K562 (cell line): ENCODE data around the gene DNAJC6. TPM values are rescaled to one million over a fixed set of nuclear protein-coding genes. Genes with fewer than 3 reads are reported as not detected.

ENCODE experiments used
- DMBX1 ChIP-seq: fragments of 250-450 bp; sonication (Bioruptor Pico); IDR thresholded peaks from 2 replicates; pipeline ENCODE4 v1.8.0; 2022; ENCODE audit warnings: inconsistent platforms, mild to moderate bottlenecking, moderate library complexity, borderline replicate concordance
- EGR1 ChIP-seq: fragments of 450-650 bp; conservative IDR thresholded peaks from 2 replicates; pipeline ENCODE4 v1.6.1; 2017; ENCODE audit warnings: mild to moderate bottlenecking
- ELF2 ChIP-seq: fragments of 250-450 bp; sonication (Bioruptor Pico); IDR thresholded peaks from 2 replicates; pipeline ENCODE4 v1.5.0; 2021; ENCODE audit warnings: mild to moderate bottlenecking
- HNRNPL ChIP-seq: fragments of 200-400 bp; formaldehyde crosslinking; IDR thresholded peaks from 2 replicates; pipeline ENCODE4 v1.6.1; 2017; ENCODE audit warnings: low read depth, mild to moderate bottlenecking, low read length
- IFI16 ChIP-seq: fragments of 250-450 bp; sonication (Bioruptor Pico); IDR thresholded peaks from 2 replicates; pipeline ENCODE4 v2.1.2; 2022; ENCODE audit warnings: mild to moderate bottlenecking, inconsistent platforms
- JUN ChIP-seq, 2 experiments: sonication (generic) in 1 of 2; formaldehyde crosslinking in 1 of 2; IDR thresholded peaks; 2 replicates each; pipeline versions ENCODE4 v1.6.1 to v1.8.0; 2012 to 2022; ENCODE audit warnings: borderline replicate concordance in 2 of 2, mild to moderate bottlenecking in 2 of 2, improper control_type of control experiment in 1 of 2, low read depth in 1 of 2, low read length in 1 of 2, missing genetic modification reagents in 1 of 2
- MECOM ChIP-seq: fragments of 250-450 bp; sonication (Bioruptor Pico); IDR thresholded peaks from 2 replicates; pipeline ENCODE4 v1.8.0; 2022; ENCODE audit warnings: inconsistent platforms
- MED1 ChIP-seq: sonication (generic); formaldehyde crosslinking; IDR thresholded peaks from 2 replicates; pipeline ENCODE4 v1.8.1; 2023; ENCODE audit warnings: missing genetic modification reagents, borderline replicate concordance
- PPARD ChIP-seq: fragments of 250-450 bp; sonication (Bioruptor Pico); IDR thresholded peaks from 2 replicates; pipeline ENCODE4 v1.8.0; 2022; ENCODE audit warnings: inconsistent platforms, mild to moderate bottlenecking, moderate library complexity
- SMAD4 ChIP-seq: fragments of 250-450 bp; sonication (Bioruptor Pico); conservative IDR thresholded peaks from 2 replicates; pipeline ENCODE4 v1.8.0; 2021; ENCODE audit warnings: inconsistent platforms, mild to moderate bottlenecking, moderate library complexity
- TBL1XR1 ChIP-seq, 2 experiments: IDR thresholded peaks; 2 replicates each; pipeline ENCODE4 v1.6.1; 2012; ENCODE audit warnings: improper control_type of control experiment in 2 of 2, low read length in 2 of 2, mild to moderate bottlenecking in 1 of 2
- TEAD4 ChIP-seq, 2 experiments: sonication (generic) in 1 of 2; formaldehyde crosslinking in 1 of 2; IDR thresholded peaks; 2 replicates each; pipeline versions ENCODE4 v1.6.1 to v1.8.0; 2012 to 2022; ENCODE audit warnings: borderline replicate concordance in 1 of 2, inconsistent platforms in 1 of 2, low read length in 1 of 2, mild to moderate bottlenecking in 1 of 2, missing genetic modification reagents in 1 of 2
- ZNF174 ChIP-seq: fragments of 250-450 bp; sonication (Bioruptor Pico); IDR thresholded peaks from 2 replicates; pipeline ENCODE4 v1.4.0; 2020; ENCODE audit warnings: mild to moderate bottlenecking
- polyA plus RNA-seq, 8 experiments: library from polyadenylated mRNA; depleted of rRNA in 4 of 8; stranded (reverse) in 5 of 8; unstranded in 3 of 8; fragments of >200 nt; fragmentation: Nextera tagmentation in 2 of 8; fragmentation: Illumina TruSeq in 1 of 8; extraction: Ambion mirVana in 2 of 8; extraction: Trizol in 1 of 8; gene quantifications; 2 replicates each; pipeline versions ENCODE4 v1.2.1 to v1.2.3, GENCODE V29; 2011 to 2014; ENCODE audit warnings: inconsistent platforms in 1 of 8, missing spikeins in 1 of 8
- total RNA-seq, 7 experiments: library from RNA; depleted of rRNA in 6 of 7; stranded (reverse); fragments of >200 nt in 6 of 7; fragmentation: Illumina TruSeq in 2 of 7; extraction: Trizol in 2 of 7; gene quantifications; 2 replicates each; pipeline versions ENCODE4 v1.2.1 to v1.2.3, GENCODE V29; 2011 to 2021; ENCODE audit warnings: low replicate concordance in 1 of 7
- TF ChIP-seq, protein P1 (sequence below): fragments of 250-450 bp; sonication (Bioruptor Pico); IDR thresholded peaks from 2 replicates; pipeline ENCODE4 v1.8.0; 2021; ENCODE audit warnings: borderline replicate concordance, mild to moderate bottlenecking, moderate library complexity; ENCODE audit not compliant: poor library complexity, severe bottlenecking
- TF ChIP-seq, protein P2 (sequence below): sonication (generic); formaldehyde crosslinking; IDR thresholded peaks from 2 replicates; pipeline ENCODE4 v1.8.0; 2022; ENCODE audit warnings: mild to moderate bottlenecking, missing genetic modification reagents, borderline replicate concordance
- TF ChIP-seq, protein P3 (sequence below), 2 experiments: fragments of 450-650 bp in 1 of 2; sonication (generic) in 1 of 2; formaldehyde crosslinking in 1 of 2; IDR thresholded peaks in 1 of 2; conservative IDR thresholded peaks in 1 of 2; 2 replicates each; pipeline versions ENCODE4 v1.6.1 to v1.8.1; 2016 to 2023; ENCODE audit warnings: mild to moderate bottlenecking in 2 of 2, moderate library complexity in 2 of 2, inconsistent platforms in 1 of 2, missing genetic modification reagents in 1 of 2
- TF ChIP-seq, protein P4 (sequence below): fragments of 450-650 bp; IDR thresholded peaks from 2 replicates; pipeline ENCODE4 v1.6.1; 2017; ENCODE audit warnings: mild to moderate bottlenecking, moderate library complexity
- TF ChIP-seq, protein P5 (sequence below): fragments of 450-650 bp; IDR thresholded peaks from one replicate; pipeline ENCODE4 v1.6.1; 2018; ENCODE audit warnings: mild to moderate bottlenecking, moderate library complexity; ENCODE audit not compliant: partially characterized antibody

Gene DNAJC6
- total and polyA plus RNA-seq, 9 of the 15 experiments (the other 6 are each of a cell fraction or from before 2014, with no cell fraction given), result 6.7 to 78.7 (median 28.0) TPM

DNA sequence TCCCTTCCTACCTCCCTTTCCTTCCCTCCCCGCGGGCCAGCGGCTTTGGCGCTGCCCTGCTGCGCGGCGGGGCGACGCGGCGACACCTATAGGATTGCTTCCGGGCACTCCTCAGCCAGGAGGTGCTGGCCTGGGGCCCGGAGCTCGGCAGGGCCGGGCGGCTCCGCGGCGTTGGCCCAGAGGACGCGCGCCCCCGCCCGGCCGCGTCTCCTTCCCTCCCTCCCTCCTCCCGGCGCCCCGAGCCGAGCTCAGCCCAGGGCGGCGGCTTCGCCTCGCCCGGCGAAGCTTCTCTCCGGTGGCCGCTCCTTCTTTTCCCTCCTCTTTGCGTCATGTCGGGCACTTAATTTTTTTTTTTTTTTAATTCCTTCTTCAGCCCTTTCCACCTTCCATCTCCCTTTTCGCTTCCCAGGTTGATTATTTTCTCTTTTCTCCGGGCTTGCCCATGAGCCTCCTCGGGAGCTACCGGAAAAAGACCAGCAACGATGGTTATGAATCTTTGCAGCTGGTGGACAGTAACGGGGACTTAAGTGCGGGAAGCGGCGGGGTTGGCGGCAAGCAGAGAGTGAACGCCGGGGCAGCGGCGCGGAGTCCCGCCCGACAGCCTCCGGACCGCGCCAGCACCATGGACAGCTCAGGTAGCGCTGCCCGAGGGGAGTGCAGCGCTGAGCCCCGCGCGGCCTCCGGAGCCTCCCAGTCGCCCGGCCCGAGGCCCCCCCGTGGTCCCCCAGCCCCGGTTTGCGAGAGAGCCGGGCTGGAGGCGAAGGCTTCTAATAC, at the start of gene DNAJC6 (continued):
- peak; percentile 63 for TF ChIP-seq SMAD4 (CRISPR knock-in tag)
- no peak for TF ChIP-seq ELF2 (CRISPR knock-in tag)
- TF ChIP-seq, protein P1, sequence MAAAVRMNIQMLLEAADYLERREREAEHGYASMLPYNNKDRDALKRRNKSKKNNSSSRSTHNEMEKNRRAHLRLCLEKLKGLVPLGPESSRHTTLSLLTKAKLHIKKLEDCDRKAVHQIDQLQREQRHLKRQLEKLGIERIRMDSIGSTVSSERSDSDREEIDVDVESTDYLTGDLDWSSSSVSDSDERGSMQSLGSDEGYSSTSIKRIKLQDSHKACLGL, result peak; percentile 60
- TF ChIP-seq JUN (IDR thresholded peaks at IDR 0.05; ENCODE audit: borderline replicate concordance, low read depth, low read length), result no peak
- TF ChIP-seq JUN (CRISPR knock-in tag; IDR thresholded peaks at IDR 0.05; ENCODE audit: borderline replicate concordance), result peak; percentile 75; the same call in 1 of the 2 replicates
- TF ChIP-seq IFI16 (CRISPR knock-in tag), result no peak
- TF ChIP-seq, protein P2, sequence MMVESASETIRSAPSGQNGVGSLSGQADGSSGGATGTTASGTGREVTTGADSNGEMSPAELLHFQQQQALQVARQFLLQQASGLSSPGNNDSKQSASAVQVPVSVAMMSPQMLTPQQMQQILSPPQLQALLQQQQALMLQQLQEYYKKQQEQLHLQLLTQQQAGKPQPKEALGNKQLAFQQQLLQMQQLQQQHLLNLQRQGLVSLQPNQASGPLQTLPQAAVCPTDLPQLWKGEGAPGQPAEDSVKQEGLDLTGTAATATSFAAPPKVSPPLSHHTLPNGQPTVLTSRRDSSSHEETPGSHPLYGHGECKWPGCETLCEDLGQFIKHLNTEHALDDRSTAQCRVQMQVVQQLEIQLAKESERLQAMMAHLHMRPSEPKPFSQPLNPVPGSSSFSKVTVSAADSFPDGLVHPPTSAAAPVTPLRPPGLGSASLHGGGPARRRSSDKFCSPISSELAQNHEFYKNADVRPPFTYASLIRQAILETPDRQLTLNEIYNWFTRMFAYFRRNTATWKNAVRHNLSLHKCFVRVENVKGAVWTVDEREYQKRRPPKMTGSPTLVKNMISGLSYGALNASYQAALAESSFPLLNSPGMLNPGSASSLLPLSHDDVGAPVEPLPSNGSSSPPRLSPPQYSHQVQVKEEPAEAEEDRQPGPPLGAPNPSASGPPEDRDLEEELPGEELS (CRISPR knock-in tag), result peak; percentile 88; the same call in 1 of the 2 replicates
- TF ChIP-seq TEAD4 (IDR thresholded peaks at IDR 0.05; ENCODE audit: low read length), result no peak
- TF ChIP-seq TEAD4 (CRISPR knock-in tag; IDR thresholded peaks at IDR 0.05; ENCODE audit: borderline replicate concordance), result no peak; the same call in 1 of the 2 replicates
- no peak for TF ChIP-seq HNRNPL
- TF ChIP-seq MED1 (CRISPR knock-in tag), result no peak
- TF ChIP-seq TBL1XR1 (IDR thresholded peaks at IDR 0.05; ENCODE audit: low read length in 2 of 2), result no peak
- TF ChIP-seq, protein P3, sequence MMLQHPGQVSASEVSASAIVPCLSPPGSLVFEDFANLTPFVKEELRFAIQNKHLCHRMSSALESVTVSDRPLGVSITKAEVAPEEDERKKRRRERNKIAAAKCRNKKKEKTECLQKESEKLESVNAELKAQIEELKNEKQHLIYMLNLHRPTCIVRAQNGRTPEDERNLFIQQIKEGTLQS (IDR thresholded peaks at IDR 0.05), result no peak
- TF ChIP-seq, protein P3 (CRISPR knock-in tag; conservative IDR thresholded peaks at IDR 0.05), result peak; percentile 34; the same call in 1 of the 2 replicates
- no peak for TF ChIP-seq PPARD (CRISPR knock-in tag)
- TF ChIP-seq, protein P4, sequence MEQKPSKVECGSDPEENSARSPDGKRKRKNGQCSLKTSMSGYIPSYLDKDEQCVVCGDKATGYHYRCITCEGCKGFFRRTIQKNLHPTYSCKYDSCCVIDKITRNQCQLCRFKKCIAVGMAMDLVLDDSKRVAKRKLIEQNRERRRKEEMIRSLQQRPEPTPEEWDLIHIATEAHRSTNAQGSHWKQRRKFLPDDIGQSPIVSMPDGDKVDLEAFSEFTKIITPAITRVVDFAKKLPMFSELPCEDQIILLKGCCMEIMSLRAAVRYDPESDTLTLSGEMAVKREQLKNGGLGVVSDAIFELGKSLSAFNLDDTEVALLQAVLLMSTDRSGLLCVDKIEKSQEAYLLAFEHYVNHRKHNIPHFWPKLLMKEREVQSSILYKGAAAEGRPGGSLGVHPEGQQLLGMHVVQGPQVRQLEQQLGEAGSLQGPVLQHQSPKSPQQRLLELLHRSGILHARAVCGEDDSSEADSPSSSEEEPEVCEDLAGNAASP, result no peak
- TF ChIP-seq DMBX1 (CRISPR knock-in tag), result peak; percentile 80
- TF ChIP-seq EGR1, result no peak
- no peak for TF ChIP-seq ZNF174 (CRISPR knock-in tag)
- no peak for TF ChIP-seq MECOM (CRISPR knock-in tag)
- TF ChIP-seq, protein P5, sequence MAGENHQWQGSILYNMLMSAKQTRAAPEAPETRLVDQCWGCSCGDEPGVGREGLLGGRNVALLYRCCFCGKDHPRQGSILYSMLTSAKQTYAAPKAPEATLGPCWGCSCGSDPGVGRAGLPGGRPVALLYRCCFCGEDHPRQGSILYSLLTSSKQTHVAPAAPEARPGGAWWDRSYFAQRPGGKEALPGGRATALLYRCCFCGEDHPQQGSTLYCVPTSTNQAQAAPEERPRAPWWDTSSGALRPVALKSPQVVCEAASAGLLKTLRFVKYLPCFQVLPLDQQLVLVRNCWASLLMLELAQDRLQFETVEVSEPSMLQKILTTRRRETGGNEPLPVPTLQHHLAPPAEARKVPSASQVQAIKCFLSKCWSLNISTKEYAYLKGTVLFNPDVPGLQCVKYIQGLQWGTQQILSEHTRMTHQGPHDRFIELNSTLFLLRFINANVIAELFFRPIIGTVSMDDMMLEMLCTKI, result no peak
